GM19468 (cell line): ENCODE results near the gene ATXN2.
"Not testable (repeated sequence)": the region's sequence is repeated elsewhere in the genome, so short reads cannot be mapped to it uniquely, and the experiment has no call there.

ENCODE experiments used
- ATAC-seq: cut with Tn5 transposase; IDR thresholded peaks from one replicate; pipeline ENCODE4 v1.9.1; 2021; ENCODE audit warnings: mild to moderate bottlenecking, moderate library complexity, moderate number of reproducible peaks; ENCODE audit not compliant: unreplicated experiment; ENCODE audit errors: extremely low read depth

The ATXN2 gene

GRCh38 chr12:111574797-111575443 lies 24.2 kb downstream of the ATXN2 start:
- ATAC-seq: no peak

- no peak for ATAC-seq
These were observed 25.6 kb downstream of the ATXN2 start for GRCh38 chr12:111573476-111573875.

DNA sequence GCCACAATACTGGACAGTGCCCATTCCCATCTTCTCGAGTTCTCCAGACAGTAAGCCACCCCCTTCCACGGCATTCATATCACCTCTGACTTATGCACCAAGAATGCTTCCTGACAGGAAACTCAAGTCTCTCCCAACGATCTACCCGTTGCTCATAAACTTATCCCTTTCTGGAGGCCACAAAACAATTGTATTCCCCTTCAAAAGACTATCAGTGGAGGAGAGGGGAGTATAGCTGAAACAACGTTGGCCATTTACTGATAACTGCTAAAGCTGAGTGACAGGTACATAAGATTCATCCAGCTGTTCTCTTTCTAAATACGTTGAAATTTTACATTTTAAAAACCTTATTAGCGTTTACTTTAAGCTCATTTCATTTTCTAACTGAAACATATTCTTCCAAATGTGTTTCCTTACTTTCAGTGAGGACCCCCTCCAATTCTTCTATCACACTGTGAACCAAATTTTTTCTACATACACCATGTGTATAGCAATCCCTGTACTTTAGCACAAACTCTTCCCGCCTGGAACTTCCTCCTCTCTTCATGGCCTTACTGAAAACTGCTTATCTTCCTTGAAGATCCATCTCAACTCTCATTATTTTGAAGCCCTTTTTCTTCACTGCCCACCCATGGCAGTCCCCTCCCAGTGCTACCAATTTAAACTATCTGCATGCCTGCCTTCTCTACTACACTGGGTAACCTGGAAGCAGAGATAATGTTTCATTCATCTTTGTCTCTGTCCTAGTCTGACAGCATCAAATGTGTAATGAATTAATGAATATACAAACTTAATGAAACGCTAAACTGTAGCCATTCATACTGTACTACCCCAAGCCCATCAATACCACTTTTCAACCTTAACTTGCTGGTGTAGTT lies 28.8 kb downstream of the ATXN2 start:
- ATAC-seq: no peak

DNA sequence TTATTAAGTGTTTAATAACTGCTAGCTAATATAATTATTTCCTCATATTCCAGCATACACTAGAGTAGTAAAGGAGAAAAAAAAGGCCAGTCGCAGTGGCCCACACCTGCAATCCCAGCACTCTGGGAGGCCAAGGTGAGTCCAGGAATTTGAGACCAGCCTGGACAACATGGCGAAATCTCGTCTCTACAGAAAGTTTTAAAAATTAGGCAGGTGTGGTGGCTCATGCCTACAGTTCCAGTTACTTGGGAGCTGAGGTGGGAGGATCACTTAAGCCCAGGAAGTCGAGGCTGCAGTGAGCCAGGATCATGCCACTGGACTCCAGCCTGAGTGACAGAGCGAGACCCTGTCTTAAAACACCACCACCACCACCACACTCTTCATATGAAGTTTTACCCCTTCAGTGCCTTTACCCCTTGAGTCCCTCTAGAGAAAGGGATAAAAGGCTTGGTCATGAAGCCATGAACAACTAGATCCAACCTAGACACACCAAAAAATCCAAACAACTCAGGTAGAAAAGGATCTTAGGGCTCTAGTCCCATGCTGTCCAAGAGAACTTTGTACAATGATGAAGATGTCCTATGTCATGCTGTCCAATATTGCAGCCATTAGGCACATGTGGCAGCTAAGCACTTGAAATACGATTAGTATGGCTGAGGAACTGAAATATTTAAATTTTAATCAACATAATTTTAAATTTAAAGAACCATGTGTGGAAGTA lies 29.6 kb downstream of the ATXN2 start:
- no peak for ATAC-seq

- not testable (repeated sequence) for ATAC-seq
These were observed 38.3 kb downstream of the ATXN2 start for GRCh38 chr12:111560844-111561243.

DNA sequence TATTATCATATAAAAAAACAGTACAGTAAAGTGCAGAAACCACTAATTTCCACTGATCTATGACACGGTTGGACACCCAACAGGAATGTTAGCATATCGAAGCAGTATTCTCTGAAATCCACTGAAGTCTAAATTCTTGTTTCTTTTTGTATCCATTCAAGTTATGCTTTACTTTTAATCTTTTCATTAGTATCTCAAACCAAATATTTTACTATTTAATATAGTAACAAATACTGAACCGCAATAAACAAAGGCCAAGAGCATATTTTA lies 41.1 kb downstream of the ATXN2 start:
- no peak for ATAC-seq

- no peak for ATAC-seq
These were observed 41.6 kb downstream of the ATXN2 start for GRCh38 chr12:111557271-111558106.

GRCh38 chr12:111556676-111557075 lies 42.4 kb downstream of the ATXN2 start:
- ATAC-seq: no peak

DNA sequence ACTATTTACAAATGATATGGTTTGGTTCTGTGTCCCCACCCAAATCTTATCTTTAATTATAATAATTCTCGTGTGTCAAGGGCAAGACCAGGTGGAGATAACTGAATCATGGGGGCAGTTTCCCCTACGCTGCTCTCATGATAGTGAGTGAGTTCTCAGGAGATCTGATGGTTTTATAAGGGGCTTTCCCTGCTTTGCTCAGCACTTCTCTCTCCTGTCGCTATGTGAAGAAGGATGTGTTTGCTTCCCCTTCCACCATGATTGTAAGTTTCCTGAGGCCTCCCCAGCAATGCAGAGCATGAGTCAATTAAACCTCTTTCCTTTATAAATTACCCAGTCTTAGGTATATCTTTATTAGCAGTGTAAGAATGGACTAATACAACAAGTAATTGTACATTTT lies 43.8 kb downstream of the ATXN2 start:
- not testable (repeated sequence) for ATAC-seq

- ATAC-seq: no peak
These were observed 52.2 kb downstream of the ATXN2 start for GRCh38 chr12:111546758-111547383.

GRCh38 chr12:111546171-111546570 lies 52.9 kb downstream of the ATXN2 start:
- ATAC-seq: no peak

GRCh38 chr12:111544032-111544431 lies 55.1 kb downstream of the ATXN2 start:
- ATAC-seq: no peak

- no peak for ATAC-seq
These were observed 66.4 kb downstream of the ATXN2 start for GRCh38 chr12:111532751-111533150.

DNA sequence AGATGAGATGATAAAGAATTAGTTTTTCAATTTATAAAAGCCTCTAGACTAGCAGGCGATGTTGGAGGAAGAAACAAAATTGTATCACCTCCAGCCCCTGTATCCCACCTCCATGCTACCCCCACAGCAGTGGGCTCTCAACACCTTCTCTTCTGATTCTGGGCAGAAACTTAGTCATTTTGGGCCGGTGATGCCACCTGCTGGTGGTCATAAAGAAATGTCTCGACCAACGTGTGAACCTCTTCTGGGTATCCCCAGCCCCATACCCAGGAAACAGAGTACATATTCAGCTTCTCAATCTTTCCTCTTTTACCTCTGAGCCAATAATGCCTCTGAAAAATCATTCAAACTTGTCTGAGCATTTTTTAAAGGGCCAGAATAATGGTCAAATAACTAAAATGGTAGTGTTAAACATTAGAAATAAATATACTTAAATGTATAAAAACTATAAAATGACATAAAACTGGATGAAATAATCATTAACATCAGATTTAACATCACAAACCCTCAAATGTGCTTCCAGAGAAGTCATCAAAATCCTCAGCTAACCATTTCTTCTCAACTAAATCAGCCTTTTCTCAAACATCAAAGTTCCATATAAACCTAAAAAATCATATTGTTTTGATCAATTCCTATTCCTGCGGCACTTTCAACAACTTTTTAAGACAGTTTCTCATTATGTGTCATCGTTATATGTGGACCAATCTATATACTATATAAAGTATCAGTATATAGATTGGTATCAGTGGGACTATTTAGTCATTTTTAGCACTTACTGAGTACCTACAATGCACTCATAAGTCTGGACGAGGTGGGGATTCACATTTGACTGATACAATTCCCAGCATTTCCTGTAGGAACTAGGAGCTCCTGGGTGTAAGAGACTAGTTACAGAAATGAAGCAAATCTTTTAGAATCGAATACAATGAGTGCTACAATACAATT lies 69.4 kb downstream of the ATXN2 start:
- no peak for ATAC-seq

GRCh38 chr12:111523587-111524167 lies 75.4 kb downstream of the ATXN2 start:
- ATAC-seq: no peak

- no peak for ATAC-seq
These were observed 77.3 kb downstream of the ATXN2 start for GRCh38 chr12:111521801-111522200.

- no peak for ATAC-seq
These were observed 79.2 kb downstream of the ATXN2 start for GRCh38 chr12:111519937-111520336.

- no peak for ATAC-seq
These were observed 80.0 kb downstream of the ATXN2 start for GRCh38 chr12:111519083-111519482.
